ENCODE results near the gene STARD9. TPM values are rescaled to one million over a fixed set of nuclear protein-coding genes. Genes with fewer than 3 reads are reported as not detected.

STARD9 gene
- polyA plus RNA-seq, 1 of the 3 experiments (the other 2 are of a cell fraction), result 2.1 TPM

- no peak overlapping the region for H2AFZ ChIP-seq (ENCODE audit: low read depth)
- H3K9ac ChIP-seq, result no peak overlapping the region
- TF ChIP-seq FOXJ3 (CRISPR knock-in tag; IDR thresholded peaks at IDR 0.05) (no peak), EZH2phosphoT487 (IDR thresholded peaks at IDR 0.05; ENCODE audit: borderline replicate concordance, low read depth) (no peak), USF1 (IDR thresholded peaks at IDR 0.05; ENCODE audit: borderline replicate concordance, low read depth) (no peak), FOSL2 (IDR thresholded peaks at IDR 0.05; ENCODE audit: borderline replicate concordance, low read depth) (no peak), USF2 (IDR thresholded peaks at IDR 0.05; ENCODE audit: borderline replicate concordance, low read depth, low read length) (no peak), NFIC (IDR thresholded peaks at IDR 0.05; ENCODE audit: borderline replicate concordance) (no peak), TEAD4 (IDR thresholded peaks at IDR 0.05; ENCODE audit: borderline replicate concordance, insufficient read depth) (no peak), RFX5 (IDR thresholded peaks at IDR 0.05; ENCODE audit: low read length) (no peak), SMC3 (IDR thresholded peaks at IDR 0.05; ENCODE audit: low read depth, low read length) (no peak), MAX (IDR thresholded peaks at IDR 0.05; ENCODE audit: low read depth) (no peak), CTCF (IDR thresholded peaks at IDR 0.05) (no peak), ZBTB33 (IDR thresholded peaks at IDR 0.05; ENCODE audit: borderline replicate concordance, low read depth) (no peak)
- TF ChIP-seq, protein P1, sequence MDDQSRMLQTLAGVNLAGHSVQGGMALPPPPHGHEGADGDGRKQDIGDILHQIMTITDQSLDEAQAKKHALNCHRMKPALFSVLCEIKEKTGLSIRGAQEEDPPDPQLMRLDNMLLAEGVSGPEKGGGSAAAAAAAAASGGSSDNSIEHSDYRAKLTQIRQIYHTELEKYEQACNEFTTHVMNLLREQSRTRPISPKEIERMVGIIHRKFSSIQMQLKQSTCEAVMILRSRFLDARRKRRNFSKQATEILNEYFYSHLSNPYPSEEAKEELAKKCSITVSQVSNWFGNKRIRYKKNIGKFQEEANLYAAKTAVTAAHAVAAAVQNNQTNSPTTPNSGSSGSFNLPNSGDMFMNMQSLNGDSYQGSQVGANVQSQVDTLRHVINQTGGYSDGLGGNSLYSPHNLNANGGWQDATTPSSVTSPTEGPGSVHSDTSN (IDR thresholded peaks at IDR 0.05), result no peak
- TF ChIP-seq, protein P2, sequence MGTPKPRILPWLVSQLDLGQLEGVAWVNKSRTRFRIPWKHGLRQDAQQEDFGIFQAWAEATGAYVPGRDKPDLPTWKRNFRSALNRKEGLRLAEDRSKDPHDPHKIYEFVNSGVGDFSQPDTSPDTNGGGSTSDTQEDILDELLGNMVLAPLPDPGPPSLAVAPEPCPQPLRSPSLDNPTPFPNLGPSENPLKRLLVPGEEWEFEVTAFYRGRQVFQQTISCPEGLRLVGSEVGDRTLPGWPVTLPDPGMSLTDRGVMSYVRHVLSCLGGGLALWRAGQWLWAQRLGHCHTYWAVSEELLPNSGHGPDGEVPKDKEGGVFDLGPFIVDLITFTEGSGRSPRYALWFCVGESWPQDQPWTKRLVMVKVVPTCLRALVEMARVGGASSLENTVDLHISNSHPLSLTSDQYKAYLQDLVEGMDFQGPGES (IDR thresholded peaks at IDR 0.05; ENCODE audit: low read depth, low read length), result no peak
- H3K9me2 ChIP-seq, result no peaks in the 10 kb centered on the region
- peaks cover 42 to 88% of the 10 kb centered on the region in 2 experiments for H3K36me3 ChIP-seq (replicated peaks in 1 of 2; ENCODE audit: control insufficient read depth in 1 of 2, insufficient read depth in 2 of 2, low read length in 1 of 2)
- POLR2A ChIA-PET, result no interaction called here
- H3K9me3 ChIP-seq, result no peaks in the 10 kb centered on the region
- no peaks in the 10 kb centered on the region for H3K27me3 ChIP-seq (ENCODE audit: insufficient read depth)
- no peak overlapping the region for H3K27ac ChIP-seq (ENCODE audit: low read depth in 2 of 2, low read length in 1 of 2)
- H3F3A ChIP-seq (replicated peaks; ENCODE audit: insufficient read depth), result no peaks in the 10 kb centered on the region
- peak; percentile 16 for DNase-seq
- no peaks in the 10 kb centered on the region for H4K20me1 ChIP-seq (ENCODE audit: insufficient read depth)
- H3K4me3 ChIP-seq (ENCODE audit: low read depth in 2 of 2, low read length in 1 of 2), result no peak overlapping the region
- CTCF ChIA-PET, result interaction anchor here (1.3 to 1.8 kb wide), 2 partner anchors 17 to 197 kb away, joined by 4 to 6 read pairs; no protein-coding TSS in a partner anchor
- H3K79me2 ChIP-seq (ENCODE audit: insufficient read depth), result peaks cover 4% of the 10 kb centered on the region; the same call in 1 of the 2 replicates
- H3K4me2 ChIP-seq, result no peak overlapping the region
- H3K4me1 ChIP-seq (ENCODE audit: control insufficient read depth in 1 of 2, insufficient read depth in 2 of 2, low read depth in 1 of 2, low read length in 1 of 2), result peaks cover 0 to 7% of the 10 kb centered on the region in 2 experiments; a peak in 1 of 4 replicates
- WGBS (ENCODE audit: low lambda C conversion rate), result 82% methylated on average over 5 of the region's 8 CpGs
Measured at GRCh38 chr15:42730135-42730534, 154.7 kb downstream of the STARD9 start.
